Fibroblast of the aortic adventitia (primary cell): Measurements from ENCODE around the gene OR6Q1. TPM values are rescaled to one million over a fixed set of nuclear protein-coding genes. Genes with fewer than 3 reads are reported as not detected.

Source experiments
- DNase-seq: peaks from one replicate; pipeline ENCODE4 v3.0.0-alpha.2; 2010; ENCODE audit warnings: low read depth
- H3K4me3 ChIP-seq: 2 replicates; pipeline ENCODE4 v1.5.1; 2011; ENCODE audit warnings: low read depth, mild to moderate bottlenecking, control low read depth, low read length, moderate library complexity
- CTCF ChIP-seq: IDR thresholded peaks from 2 replicates; pipeline ENCODE4 v1.5.1; 2011; ENCODE audit warnings: mild to moderate bottlenecking, low read length, control low read depth, inconsistent platforms; ENCODE audit not compliant: insufficient read depth
- total RNA-seq: library from RNA; depleted of rRNA; stranded (reverse); fragments of >200 nt; gene quantifications from 2 replicates; pipeline ENCODE4 v1.2.3, GENCODE V29; 2012; ENCODE audit warnings: low replicate concordance

The OR6Q1 gene
- total RNA-seq, 1 donor: not detected

GRCh38 chr11:58028687-58029411, 1.9 kb upstream of the OR6Q1 start:
- H3K4me3 ChIP-seq: no peak overlapping the region
- TF ChIP-seq CTCF: no peak
- peak; percentile 39 for DNase-seq

- no peak for DNase-seq
- no peak for TF ChIP-seq CTCF
- no peak overlapping the region for H3K4me3 ChIP-seq
Measured at GRCh38 chr11:58034471-58034870, 3.7 kb downstream of the OR6Q1 start.

- TF ChIP-seq CTCF: no peak
- no peak overlapping the region for H3K4me3 ChIP-seq
- no peak for DNase-seq
Measured at GRCh38 chr11:58039589-58039988, 8.8 kb downstream of the OR6Q1 start.

- TF ChIP-seq CTCF: no peak
- no peak for DNase-seq
- no peak overlapping the region for H3K4me3 ChIP-seq
Measured at GRCh38 chr11:58043379-58043778, 12.6 kb downstream of the OR6Q1 start.

GRCh38 chr11:58046231-58046630, 15.5 kb downstream of the OR6Q1 start:
- H3K4me3 ChIP-seq: no peak overlapping the region
- DNase-seq: no peak
- TF ChIP-seq CTCF: no peak

- DNase-seq: no peak
- TF ChIP-seq CTCF: no peak
- H3K4me3 ChIP-seq: no peak overlapping the region
Measured at GRCh38 chr11:58047818-58048217, 17.1 kb downstream of the OR6Q1 start.
